Adrenal gland (tissue), 12 donors: ENCODE results near the gene ATP6V1F. TPM values are rescaled to one million over a fixed set of nuclear protein-coding genes. Genes with fewer than 3 reads are reported as not detected.
A peak's percentile ranks its signal among the peaks of the same experiment; 100 is the strongest.

ENCODE experiments used
- DNase-seq, 7 donors: peaks; one replicate each; pipeline ENCODE4 v3.0.0-alpha.2; 2019 to 2020
- H3K27ac ChIP-seq, 5 donors: fragments of 200-600 bp; sonication (generic) in 4 of 5; 1 replicate in 3 of 5; 2 replicates in 2 of 5; pipeline versions ENCODE4 v1.5.1 to v1.8.0; 2016 to 2020; ENCODE audit warnings: mild to moderate bottlenecking in 1 of 5
- H3K27me3 ChIP-seq: fragments of 200-600 bp; 2 replicates; pipeline ENCODE4 v1.8.0; 2021
- H3K36me3 ChIP-seq, 2 donors: fragments of 200-600 bp; replicated peaks in 1 of 2; 1 replicate in 1 of 2; 2 replicates in 1 of 2; pipeline versions ENCODE4 v1.5.1 to v1.8.0; 2018 to 2022
- H3K4me1 ChIP-seq, 2 donors: fragments of 200-600 bp; replicated peaks in 1 of 2; 1 replicate in 1 of 2; 2 replicates in 1 of 2; pipeline versions ENCODE4 v1.5.1 to v1.8.0; 2018 to 2021
- H3K4me3 ChIP-seq, 4 donors: fragments of 200-600 bp; sonication (generic) in 3 of 4; one replicate each; pipeline ENCODE4 v1.5.1; 2016 to 2018
- H3K9me3 ChIP-seq, 3 donors: fragments of 200-600 bp; sonication (generic) in 1 of 3; replicated peaks in 1 of 3; 1 replicate in 2 of 3; 2 replicates in 1 of 3; pipeline versions ENCODE4 v1.5.1 to v1.8.0; 2016 to 2021
- CTCF ChIP-seq, 6 experiments: fragments of 450-650 bp in 4 of 6; fragments of 200-600 bp in 2 of 6; sonication (generic) in 1 of 6; IDR thresholded peaks; 1 replicate in 5 of 6; 2 replicates in 1 of 6; pipeline versions ENCODE4 v1.5.1 to v1.8.0; 2016 to 2021; ENCODE audit warnings: antibody characterized with exemption in 6 of 6, mild to moderate bottlenecking in 2 of 6, moderate library complexity in 1 of 6
- POLR2A ChIP-seq, 2 donors: fragments of 450-650 bp; IDR thresholded peaks; one replicate each; pipeline ENCODE4 v1.6.1; 2017; ENCODE audit warnings: antibody characterized with exemption in 2 of 2, mild to moderate bottlenecking in 2 of 2, moderate library complexity in 1 of 2
- WGBS, 4 donors: extraction: QIAGEN DNeasy Blood & Tissue Kit in 2 of 4; methylation state at CpG; one replicate each; pipeline versions ENCODE4 v1.1.5 to v1.1.7; 2013 to 2017; 5-methylcytosine and 5-hydroxymethylcytosine counted together
- intact Hi-C, 2 donors: fragments of 100-400 bp; cut with DNase I; formaldehyde crosslinking; loops; one replicate each; pipeline versions ENCODE4 v1.14.1 to v1.15.0; 2022 to 2023
- polyA plus RNA-seq, 3 donors: library from polyadenylated mRNA; stranded (reverse); fragments of 200-250 nt in 2 of 3; fragments of 350-450 nt in 1 of 3; fragmentation: Illumina TruSeq in 1 of 3; extraction: RNeasy Lipid Tissue Mini Kit (QIAGEN cat#74804) in 1 of 3; gene quantifications; one replicate each; pipeline ENCODE4 v1.2.3, GENCODE V29; 2013 to 2014
- total RNA-seq, 9 donors: library from RNA; depleted of rRNA in 4 of 9; stranded (reverse); fragments of >200 nt in 4 of 9; fragments of 120-200 nt in 1 of 9; fragmentation: NEBNext Ultra II Directional in 1 of 9; extraction: Animal tissue kit (Norgen Biotek cat#: 25700) in 1 of 9; gene quantifications; one replicate each; pipeline versions ENCODE4 v1.1.0 to v1.2.4, GENCODE V29; 2013 to 2023
- donor health status: healthy with polysubstance abuse.
- donor health status: Bipolar disorder and iron deficiency.
- donor health status: DM: yes; HTN: yes; CAD: no.
- donor health status: DM: no; HTN: no; CAD: no.
- donor health status: DM: no; HTN: no; CAD: no.
- donor health status: DM: yes; HTN: yes; CAD: no.

ATP6V1F gene
- total and polyA plus RNA-seq, 12 donors: 94.6 to 334 (median 183) TPM

GRCh38 chr7:128841921-128842673 is 20.6 kb upstream of the ATP6V1F start:
- WGBS, 4 donors: 44 to 74% (median 51%) methylated on average over 7 to 35 of the region's 35 CpGs; no CpG with 5 or more reads in 1 of the 4 donors
- Histone ChIP-seq H3K27ac (no peak overlapping the region), H3K27me3 (no peaks in the 10 kb centered on the region), H3K36me3 (no peaks in the 10 kb centered on the region), H3K4me1 (no peaks in the 10 kb centered on the region), H3K4me3 (no peak overlapping the region), H3K9me3 (no peaks in the 10 kb centered on the region)
- DNase-seq: peak in 3 of 7 donors; percentile 47 to 59 (median 51)
- TF ChIP-seq POLR2A (IDR thresholded peaks at IDR 0.05): no peak
- peak in 5 of 6 experiments; percentile 16 to 63 (median 53) for TF ChIP-seq CTCF (IDR thresholded peaks at IDR 0.05)
- intact Hi-C loops: no loop called here

DNA sequence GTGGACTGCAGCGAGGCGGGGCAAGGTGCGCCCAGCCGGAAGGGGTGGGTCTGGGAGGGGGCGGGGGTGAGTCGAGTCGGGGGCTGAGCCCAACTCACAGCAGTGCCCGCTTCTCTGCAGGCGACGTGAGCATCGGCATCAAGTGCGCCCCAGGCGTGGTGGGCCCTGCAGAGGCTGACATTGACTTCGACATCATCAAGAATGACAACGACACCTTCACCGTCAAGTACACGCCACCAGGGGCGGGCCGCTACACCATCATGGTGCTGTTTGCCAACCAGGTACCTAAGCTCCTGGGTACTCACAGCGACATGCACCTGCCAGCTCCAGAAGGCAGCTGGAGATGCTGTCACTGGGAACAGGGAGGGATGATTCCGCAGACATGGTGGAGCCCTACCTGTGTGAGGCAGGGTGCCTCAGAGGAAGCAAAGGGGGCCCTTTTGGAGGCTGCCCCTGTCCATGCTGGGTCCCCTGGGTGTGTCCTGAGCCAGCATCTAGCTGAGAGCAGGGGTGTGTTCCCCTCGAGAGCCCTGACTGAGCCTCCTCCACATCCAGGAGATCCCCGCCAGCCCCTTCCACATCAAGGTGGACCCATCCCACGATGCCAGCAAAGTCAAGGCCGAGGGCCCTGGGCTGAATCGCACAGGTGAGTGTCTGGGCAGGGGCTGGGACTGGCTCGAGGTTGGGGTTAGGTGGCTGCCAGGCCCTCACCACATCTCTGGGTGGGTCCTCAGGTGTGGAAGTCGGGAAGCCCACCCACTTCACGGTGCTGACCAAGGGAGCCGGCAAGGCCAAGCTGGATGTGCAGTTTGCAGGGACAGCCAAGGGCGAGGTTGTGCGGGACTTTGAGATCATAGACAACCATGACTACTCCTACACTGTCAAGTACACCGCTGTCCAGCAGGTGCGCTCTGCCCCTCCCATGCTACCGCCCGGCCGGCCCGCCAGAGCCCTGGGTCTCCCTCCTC is 19.7 kb upstream of the ATP6V1F start:
- Histone ChIP-seq H3K27me3 (no peaks in the 10 kb centered on the region), H3K36me3 (no peaks in the 10 kb centered on the region), H3K4me1 (no peaks in the 10 kb centered on the region), H3K27ac (no peak overlapping the region), H3K9me3 (no peaks in the 10 kb centered on the region), H3K4me3 (no peak overlapping the region)
- intact Hi-C loops: no loop called here
- TF ChIP-seq POLR2A (IDR thresholded peaks at IDR 0.05): no peak
- no peak for TF ChIP-seq CTCF (IDR thresholded peaks at IDR 0.05)
- no peak for DNase-seq
- WGBS, 4 donors: 87 to 95% (median 93%) methylated on average over 18 to 38 of the region's 38 CpGs

DNA sequence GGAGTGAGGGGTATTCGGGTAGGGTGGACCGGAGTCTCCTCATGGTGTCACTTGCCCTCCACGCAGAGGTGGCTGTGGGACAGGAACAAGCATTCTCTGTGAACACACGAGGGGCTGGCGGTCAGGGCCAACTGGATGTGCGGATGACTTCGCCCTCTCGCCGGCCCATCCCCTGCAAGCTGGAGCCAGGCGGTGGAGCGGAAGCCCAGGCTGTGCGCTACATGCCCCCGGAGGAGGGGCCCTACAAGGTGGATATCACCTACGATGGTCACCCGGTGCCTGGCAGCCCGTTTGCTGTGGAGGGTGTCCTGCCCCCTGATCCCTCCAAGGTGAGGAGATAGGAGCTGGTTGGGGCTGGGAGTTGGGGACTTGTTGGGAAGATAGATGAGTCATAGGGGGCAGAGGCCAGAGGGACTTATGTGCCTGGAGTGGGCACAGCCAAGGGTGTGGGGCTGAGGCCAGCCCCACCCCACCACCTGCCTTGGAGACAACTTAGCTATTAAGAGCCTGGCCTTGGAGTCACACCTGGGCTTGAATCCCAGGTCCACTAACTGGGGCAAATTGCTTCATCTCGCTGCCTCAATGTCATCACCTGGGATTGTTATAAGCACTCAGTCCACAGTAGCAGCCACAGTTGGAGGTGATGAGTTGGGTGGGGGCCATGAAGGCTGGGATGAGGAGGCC is 18.6 kb upstream of the ATP6V1F start:
- Histone ChIP-seq H3K27ac (no peak overlapping the region), H3K4me1 (no peaks in the 10 kb centered on the region), H3K9me3 (no peaks in the 10 kb centered on the region), H3K36me3 (no peaks in the 10 kb centered on the region), H3K27me3 (no peaks in the 10 kb centered on the region), H3K4me3 (no peak overlapping the region)
- no peak for TF ChIP-seq POLR2A (IDR thresholded peaks at IDR 0.05)
- TF ChIP-seq CTCF (IDR thresholded peaks at IDR 0.05): no peak
- intact Hi-C loops: no loop called here
- DNase-seq: no peak
- WGBS, 4 donors: 88 to 96% (median 90%) methylated on average over 6 to 17 of the region's 17 CpGs
